ENCODE data around the gene YPEL1.

YPEL1 gene

GRCh38 chr22:21652547-21653545 lies 82.7 kb downstream of the YPEL1 start:
- H3K4me1 ChIP-seq: peaks cover 58% of the 10 kb centered on the region
- peak overlapping the region; percentile 85 for H3K4me3 ChIP-seq
- H3K9ac ChIP-seq: peak overlapping the region; percentile 94
- no peaks in the 10 kb centered on the region for H3K27me3 ChIP-seq
- H3K9me3 ChIP-seq: no peaks in the 10 kb centered on the region
- TF ChIP-seq Cebpa-rat (IDR thresholded peaks at IDR 0.05): no peak
- H3K4me2 ChIP-seq: peak overlapping the region; percentile 92
- H4K20me1 ChIP-seq: no peaks in the 10 kb centered on the region
- peak overlapping the region; percentile 92 for H3K27ac ChIP-seq
- peaks cover 37% of the 10 kb centered on the region for H3K36me3 ChIP-seq

DNA sequence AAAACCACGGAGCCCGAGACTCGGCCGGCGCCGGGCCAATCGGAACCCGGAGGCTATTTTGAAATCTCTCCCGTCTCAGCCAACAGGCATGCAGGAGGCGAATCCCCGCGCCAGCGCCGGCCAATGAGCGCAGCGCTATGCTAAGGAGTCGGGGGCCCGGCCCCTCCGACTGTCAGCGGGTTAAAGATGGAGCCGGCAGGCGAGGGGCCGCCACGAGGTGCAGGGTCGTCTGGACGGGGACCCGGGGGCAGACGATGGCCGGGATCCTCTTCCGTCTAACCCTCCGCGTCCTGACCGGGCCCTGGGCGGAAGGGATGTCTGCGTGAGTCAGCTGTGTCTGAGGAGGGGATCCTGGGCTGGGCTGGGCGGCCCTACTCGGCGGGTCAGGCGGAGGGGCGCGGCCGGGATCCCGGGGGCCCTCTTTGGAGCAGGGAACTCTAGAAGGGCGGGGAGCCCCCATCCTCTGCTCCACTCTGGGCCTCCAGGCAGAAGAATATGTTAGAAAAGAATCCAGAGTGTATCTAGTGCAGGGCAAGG lies 83.5 kb downstream of the YPEL1 start:
- Histone ChIP-seq H4K20me1 (no peaks in the 10 kb centered on the region), H3K4me1 (peaks cover 57% of the 10 kb centered on the region), H3K36me3 (peaks cover 41% of the 10 kb centered on the region), H3K27me3 (no peaks in the 10 kb centered on the region), H3K27ac (peak overlapping the region; percentile 92), H3K4me2 (peak overlapping the region; percentile 92), H3K9ac (peak overlapping the region; percentile 94), H3K9me3 (no peaks in the 10 kb centered on the region), H3K4me3 (peak overlapping the region; percentile 85)
- no peak for TF ChIP-seq Cebpa-rat (IDR thresholded peaks at IDR 0.05)

DNA sequence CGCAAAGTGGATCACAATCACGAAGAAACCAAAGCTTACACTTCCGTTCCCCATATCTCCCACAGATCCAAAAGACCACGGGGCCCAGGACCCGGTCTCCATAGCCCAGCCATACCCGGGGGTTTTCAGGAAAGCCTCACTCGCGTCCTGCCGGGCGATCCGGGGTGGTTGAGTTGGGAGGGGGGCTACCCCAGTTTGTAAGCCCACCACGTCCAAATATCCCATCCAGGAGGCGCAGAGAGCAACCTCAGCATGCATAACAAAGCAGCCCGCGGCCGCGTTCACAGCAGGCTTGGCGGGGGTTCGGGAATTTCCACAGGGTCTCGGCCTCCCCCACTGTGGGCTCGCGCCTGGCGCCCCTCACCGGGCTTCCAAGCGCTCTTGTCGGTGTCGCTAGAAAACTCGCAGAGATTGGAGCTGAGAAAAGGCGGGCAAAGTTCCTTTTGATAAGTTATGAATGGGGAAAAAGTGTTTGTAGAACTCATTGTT lies 84.0 kb downstream of the YPEL1 start:
- Histone ChIP-seq H3K27ac (peak overlapping the region; percentile 92), H3K4me3 (peak overlapping the region; percentile 85), H4K20me1 (no peaks in the 10 kb centered on the region), H3K9me3 (no peaks in the 10 kb centered on the region), H3K9ac (peak overlapping the region; percentile 94), H3K4me2 (peak overlapping the region; percentile 92), H3K27me3 (no peaks in the 10 kb centered on the region), H3K36me3 (peaks cover 44% of the 10 kb centered on the region), H3K4me1 (peaks cover 57% of the 10 kb centered on the region)
- TF ChIP-seq Cebpa-rat (IDR thresholded peaks at IDR 0.05): no peak

GRCh38 chr22:21650823-21651520 lies 84.6 kb downstream of the YPEL1 start:
- Histone ChIP-seq H3K27me3 (no peaks in the 10 kb centered on the region), H3K4me1 (peaks cover 57% of the 10 kb centered on the region), H3K9me3 (no peaks in the 10 kb centered on the region), H3K9ac (peak overlapping the region; percentile 94), H3K27ac (peak overlapping the region; percentile 92), H3K36me3 (peaks cover 49% of the 10 kb centered on the region), H4K20me1 (no peaks in the 10 kb centered on the region), H3K4me2 (peak overlapping the region; percentile 92), H3K4me3 (peak overlapping the region; percentile 85)
- no peak for TF ChIP-seq Cebpa-rat (IDR thresholded peaks at IDR 0.05)

GRCh38 chr22:21650280-21650679 lies 85.3 kb downstream of the YPEL1 start:
- H3K27me3 ChIP-seq: no peaks in the 10 kb centered on the region
- peak overlapping the region; percentile 94 for H3K9ac ChIP-seq
- TF ChIP-seq Cebpa-rat (IDR thresholded peaks at IDR 0.05): no peak
- no peak overlapping the region for H3K27ac ChIP-seq
- no peak overlapping the region for H3K4me3 ChIP-seq
- H3K9me3 ChIP-seq: no peaks in the 10 kb centered on the region
- peaks cover 57% of the 10 kb centered on the region for H3K4me1 ChIP-seq
- peak overlapping the region; percentile 92 for H3K4me2 ChIP-seq
- peaks cover 52% of the 10 kb centered on the region for H3K36me3 ChIP-seq
- H4K20me1 ChIP-seq: no peaks in the 10 kb centered on the region

Measured in BLaER1 (cell line).